Thymus (tissue), 11 donors: ENCODE results near the gene CELF2. TPM values are rescaled to one million over a fixed set of nuclear protein-coding genes. Genes with fewer than 3 reads are reported as not detected.

ENCODE experiments used
- DNase-seq, 9 donors: peaks; one replicate each; pipeline ENCODE4 v3.0.0-alpha.2; 2013; ENCODE audit warnings: low spot score in 9 of 9, low read depth in 6 of 9, missing footprints in 1 of 9
- H3K27ac ChIP-seq, 2 donors: one replicate each; pipeline ENCODE4 v1.5.1; 2013; ENCODE audit warnings: control low read depth in 1 of 2, low read depth in 1 of 2, low read length in 1 of 2, mild to moderate bottlenecking in 1 of 2, moderate library complexity in 1 of 2
- H3K27me3 ChIP-seq, 2 donors: one replicate each; pipeline ENCODE4 v1.5.1; 2013; ENCODE audit warnings: low read length in 1 of 2; ENCODE audit not compliant: control insufficient read depth in 2 of 2, insufficient read depth in 1 of 2
- H3K36me3 ChIP-seq, 2 donors: one replicate each; pipeline ENCODE4 v1.5.1; 2013; ENCODE audit warnings: low read length in 1 of 2, mild to moderate bottlenecking in 1 of 2, moderate library complexity in 1 of 2; ENCODE audit not compliant: control insufficient read depth in 2 of 2, insufficient read depth in 2 of 2
- H3K4me1 ChIP-seq, 2 donors: one replicate each; pipeline ENCODE4 v1.5.1; 2013; ENCODE audit warnings: low read length in 2 of 2; ENCODE audit not compliant: control insufficient read depth in 2 of 2, insufficient read depth in 2 of 2
- H3K4me3 ChIP-seq, 2 donors: one replicate each; pipeline ENCODE4 v1.5.1; 2013; ENCODE audit warnings: low read length in 2 of 2, control low read depth in 1 of 2, mild to moderate bottlenecking in 1 of 2
- H3K9me3 ChIP-seq, 2 donors: one replicate each; pipeline ENCODE4 v1.5.1; 2013; ENCODE audit warnings: low read length in 1 of 2, mild to moderate bottlenecking in 1 of 2; ENCODE audit not compliant: control insufficient read depth in 2 of 2, insufficient read depth in 1 of 2
- WGBS: extraction: QIAGEN DNeasy Blood & Tissue Kit; methylation state at CpG from one replicate; pipeline ENCODE4 v1.1.7; 2013; 5-methylcytosine and 5-hydroxymethylcytosine counted together
- polyA plus RNA-seq: library from polyadenylated mRNA; stranded (reverse); fragments of 200-250 nt; gene quantifications from one replicate; pipeline ENCODE4 v1.2.3, GENCODE V29; 2013
- total RNA-seq: library from RNA; stranded (reverse); fragments of 120-200 nt; gene quantifications from one replicate; pipeline ENCODE4 v1.2.4, GENCODE V29; 2013
- donor health status: healthy.

Gene CELF2
- total and polyA plus RNA-seq, 2 donors: 42.4 to 48.1 TPM

DNA sequence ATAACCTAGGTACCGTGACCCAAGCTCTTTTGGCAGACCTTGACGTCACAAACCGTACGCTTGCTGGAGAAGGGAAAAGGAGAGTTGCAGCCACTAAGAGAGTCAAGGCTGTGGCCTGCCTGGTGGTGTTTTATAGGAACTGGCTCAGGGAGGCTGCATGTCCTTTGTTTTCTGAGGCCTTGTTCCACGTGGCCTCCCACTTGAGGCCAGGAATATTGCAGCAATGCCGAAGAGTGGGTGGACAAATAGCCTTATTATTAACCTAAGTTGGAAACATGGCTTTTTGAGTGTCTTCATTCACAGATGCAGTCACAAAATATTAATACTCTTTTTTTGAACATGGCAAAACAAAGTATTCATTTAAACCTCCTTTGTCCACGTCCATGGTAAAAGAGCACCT is 178.0 kb downstream of the CELF2 start:
- Histone ChIP-seq H3K4me3 (no peak overlapping the region), H3K4me1 (peaks cover 0 to 6% of the 10 kb centered on the region in 2 donors), H3K27me3 (no peaks in the 10 kb centered on the region), H3K9me3 (no peaks in the 10 kb centered on the region), H3K36me3 (peaks cover 65 to 85% of the 10 kb centered on the region in 2 donors), H3K27ac (no peak overlapping the region)
- DNase-seq: no peak
- WGBS: 97% methylated on average over 7 of the region's 7 CpGs

DNA sequence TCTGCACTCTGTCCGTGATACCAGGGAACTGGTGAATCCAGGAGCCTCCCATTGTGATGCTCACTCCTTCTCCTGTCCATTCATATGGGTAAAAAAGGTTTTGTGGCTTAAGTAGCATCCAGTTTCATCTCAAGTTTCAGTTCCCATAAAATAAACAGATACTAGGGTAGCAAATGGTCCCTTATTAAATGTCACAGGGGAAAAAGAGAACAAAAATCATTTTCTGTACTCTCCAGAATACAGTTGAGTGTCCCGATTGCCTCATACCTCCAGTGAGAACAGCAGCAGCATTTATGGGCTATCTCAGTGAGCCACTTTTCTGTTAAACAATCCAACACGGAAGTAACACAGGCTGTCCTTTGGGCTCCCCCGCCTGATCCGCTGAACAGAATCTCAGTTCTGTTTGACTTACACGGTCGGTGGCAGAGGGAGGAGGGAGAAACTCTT is 179.6 kb downstream of the CELF2 start:
- H3K36me3 ChIP-seq: peaks cover 60 to 86% of the 10 kb centered on the region in 2 donors
- H3K4me1 ChIP-seq: peaks cover 0 to 6% of the 10 kb centered on the region in 2 donors
- H3K27me3 ChIP-seq: no peaks in the 10 kb centered on the region
- 92% methylated on average over 7 of the region's 7 CpGs for WGBS
- no peak for DNase-seq
- H3K27ac ChIP-seq: no peak overlapping the region
- no peak overlapping the region for H3K4me3 ChIP-seq
- H3K9me3 ChIP-seq: no peaks in the 10 kb centered on the region

DNA sequence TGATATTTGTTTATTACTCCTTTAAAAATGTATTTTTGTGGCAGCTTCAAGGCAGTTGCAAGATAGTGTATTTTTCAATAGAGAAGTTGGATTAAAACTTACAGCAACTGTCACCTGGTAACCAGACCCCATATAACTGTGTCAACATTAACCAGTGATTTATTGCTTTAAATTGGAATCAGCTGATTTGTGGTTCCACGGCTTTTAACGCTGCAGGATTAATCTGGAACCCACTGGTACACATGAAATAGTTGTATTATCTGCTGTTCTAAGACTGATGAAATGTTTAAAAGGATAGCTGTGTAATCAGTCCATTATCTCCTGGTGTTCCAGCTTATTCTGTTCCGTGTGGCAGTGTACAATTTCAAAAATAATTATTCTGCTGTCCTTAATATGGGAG is 180.2 kb downstream of the CELF2 start:
- H3K27me3 ChIP-seq: no peaks in the 10 kb centered on the region
- no peaks in the 10 kb centered on the region for H3K9me3 ChIP-seq
- H3K4me1 ChIP-seq: peaks cover 0 to 4% of the 10 kb centered on the region in 2 donors
- peaks cover 59 to 84% of the 10 kb centered on the region in 2 donors for H3K36me3 ChIP-seq
- H3K4me3 ChIP-seq: no peak overlapping the region
- WGBS: 79% methylated on average over 3 of the region's 3 CpGs
- DNase-seq: no peak
- H3K27ac ChIP-seq: no peak overlapping the region

DNA sequence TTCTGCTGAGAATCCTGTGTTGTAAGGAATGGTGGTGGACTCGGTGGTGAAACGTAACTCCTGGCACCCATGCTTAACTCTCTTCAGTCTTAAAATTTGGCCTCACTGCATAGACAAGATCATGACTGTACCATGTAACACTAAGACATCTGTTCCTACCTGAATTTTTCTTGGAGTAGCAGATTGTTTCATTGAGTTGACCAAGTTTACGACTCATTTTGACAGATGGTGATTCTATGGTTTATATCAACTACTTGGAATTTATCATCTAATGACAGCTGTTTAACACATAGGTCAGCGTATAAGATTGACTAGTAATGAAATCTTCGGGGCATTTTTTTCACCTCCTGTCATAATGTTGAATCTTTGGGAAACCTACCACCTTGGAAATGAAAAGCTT is 184.2 kb downstream of the CELF2 start:
- peaks cover 64 to 90% of the 10 kb centered on the region in 2 donors for H3K36me3 ChIP-seq
- peaks cover 2 to 4% of the 10 kb centered on the region in 2 donors for H3K4me1 ChIP-seq
- H3K27me3 ChIP-seq: no peaks in the 10 kb centered on the region
- WGBS: 88% methylated on average over 5 of the region's 5 CpGs
- no peaks in the 10 kb centered on the region for H3K9me3 ChIP-seq
- H3K4me3 ChIP-seq: no peak overlapping the region
- no peak overlapping the region for H3K27ac ChIP-seq
- no peak for DNase-seq

DNA sequence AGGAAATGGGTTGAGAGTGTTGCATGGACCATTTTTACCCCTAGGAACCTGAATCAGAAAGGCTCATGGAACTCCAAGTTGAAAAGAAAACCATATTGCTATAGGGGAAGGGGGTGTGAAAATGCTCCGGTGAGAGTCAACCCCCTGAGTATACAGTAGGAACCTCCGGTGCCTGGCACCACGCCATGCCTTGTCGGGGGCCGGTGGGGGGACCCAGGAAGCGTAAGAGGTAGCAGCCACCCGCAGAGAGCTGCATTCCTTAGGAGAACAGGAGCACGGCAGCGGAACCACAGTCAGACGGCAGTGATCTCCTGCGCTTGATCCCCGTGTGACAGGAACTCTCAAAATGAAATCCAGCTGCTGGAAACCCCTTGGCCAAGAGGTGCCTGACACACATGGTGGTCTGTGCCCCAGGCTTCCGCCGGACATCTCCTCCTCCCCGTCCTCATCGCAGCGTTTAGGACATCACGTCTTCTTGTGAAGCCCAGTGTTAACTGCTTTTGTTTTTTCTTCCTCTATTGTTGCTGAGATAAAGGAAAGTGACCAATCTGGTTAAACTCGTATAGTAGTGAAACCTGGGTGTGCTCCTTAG is 186.8 kb downstream of the CELF2 start:
- H3K27ac ChIP-seq: no peak overlapping the region
- no peak for DNase-seq
- 88% methylated on average over 19 of the region's 19 CpGs for WGBS
- H3K27me3 ChIP-seq: no peaks in the 10 kb centered on the region
- peaks cover 21 to 27% of the 10 kb centered on the region in 2 donors for H3K4me1 ChIP-seq
- H3K9me3 ChIP-seq: no peaks in the 10 kb centered on the region
- no peak overlapping the region for H3K4me3 ChIP-seq
- H3K36me3 ChIP-seq: peaks cover 68 to 83% of the 10 kb centered on the region in 2 donors

DNA sequence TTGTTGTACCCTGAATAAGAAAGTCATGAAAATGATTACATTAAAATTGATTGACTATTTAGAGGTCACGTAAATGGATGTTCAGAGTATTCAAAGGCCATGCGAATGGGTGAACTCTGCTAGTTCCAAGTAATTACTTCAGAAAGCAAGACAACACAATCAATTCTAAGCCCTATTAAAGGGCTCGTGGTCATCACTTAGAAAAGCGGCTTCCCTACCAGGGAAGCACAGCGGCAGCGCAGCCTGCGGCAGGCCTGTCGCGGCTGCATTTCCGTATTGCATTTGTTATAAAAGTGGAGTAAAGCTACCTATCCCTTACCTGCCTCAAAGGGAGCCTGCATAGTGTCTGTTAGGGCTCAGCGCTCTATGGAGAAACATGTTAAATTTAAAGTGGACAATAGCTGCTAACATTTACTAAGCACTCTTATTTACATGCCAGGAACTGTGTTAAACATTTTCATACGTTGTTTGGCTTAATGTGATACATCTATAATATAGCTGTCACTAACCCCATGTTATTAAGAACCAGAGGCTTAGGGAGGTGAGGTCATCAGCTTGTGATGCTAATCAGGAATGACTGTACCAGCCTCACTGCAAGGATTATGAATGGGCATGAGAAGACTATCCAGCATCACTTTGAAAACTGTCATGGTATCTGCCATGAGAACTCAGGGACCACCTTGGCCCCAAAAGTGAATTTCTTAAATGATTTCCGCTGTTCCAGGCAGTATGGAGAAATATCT is 187.5 kb downstream of the CELF2 start:
- Histone ChIP-seq H3K27ac (no peak overlapping the region), H3K36me3 (peaks cover 68 to 80% of the 10 kb centered on the region in 2 donors), H3K4me1 (peaks cover 29 to 35% of the 10 kb centered on the region in 2 donors), H3K9me3 (no peaks in the 10 kb centered on the region), H3K27me3 (no peaks in the 10 kb centered on the region), H3K4me3 (no peak overlapping the region)
- WGBS: 97% methylated on average over 13 of the region's 13 CpGs
- no peak for DNase-seq

DNA sequence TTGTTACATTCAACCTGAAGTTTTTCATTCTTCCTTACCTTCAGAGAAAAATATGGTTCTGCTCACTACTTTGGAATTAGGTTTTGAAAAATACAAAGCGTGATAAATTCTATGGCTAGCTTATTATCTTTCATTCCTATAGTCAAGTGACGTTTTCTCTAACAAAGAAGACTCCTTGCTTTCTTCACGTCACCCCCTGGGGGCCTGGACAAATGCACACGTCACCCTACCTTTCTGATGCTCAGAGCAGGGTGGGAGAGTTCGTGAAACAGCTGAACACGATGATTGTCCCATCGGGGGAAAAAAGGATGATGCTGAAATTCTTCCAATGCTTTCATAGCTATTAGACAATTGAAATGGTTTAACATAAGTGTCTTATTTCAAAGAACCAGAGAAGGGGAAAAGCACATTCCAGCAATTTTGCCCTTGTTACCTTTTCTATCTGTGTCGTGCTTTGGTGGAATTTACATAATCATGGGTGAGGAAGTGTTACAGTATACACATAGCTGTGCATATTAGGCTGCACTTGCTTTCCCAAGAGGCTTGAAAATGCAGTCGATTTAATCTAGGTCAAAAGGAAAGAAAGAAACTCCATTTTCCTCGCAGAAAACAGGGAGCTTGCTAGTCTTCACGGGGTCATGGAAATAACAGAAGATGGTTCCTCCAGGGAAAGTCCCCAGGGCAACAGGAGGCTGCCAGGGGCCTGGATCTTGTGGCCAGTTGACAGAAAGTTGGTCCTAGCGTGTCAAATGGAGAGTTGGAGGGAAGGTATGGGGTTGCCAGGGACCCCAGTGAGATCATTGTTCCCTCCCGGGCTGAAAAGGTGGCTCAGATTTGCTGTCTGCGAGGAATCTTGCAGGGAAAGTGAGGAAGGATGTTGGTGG is 189.2 kb downstream of the CELF2 start:
- Histone ChIP-seq H3K4me1 (peaks cover 38 to 47% of the 10 kb centered on the region in 2 donors), H3K36me3 (peaks cover 62 to 77% of the 10 kb centered on the region in 2 donors), H3K27ac (no peak overlapping the region), H3K4me3 (no peak overlapping the region), H3K9me3 (no peaks in the 10 kb centered on the region), H3K27me3 (no peaks in the 10 kb centered on the region)
- no peak for DNase-seq
- 89% methylated on average over 14 of the region's 14 CpGs for WGBS

DNA sequence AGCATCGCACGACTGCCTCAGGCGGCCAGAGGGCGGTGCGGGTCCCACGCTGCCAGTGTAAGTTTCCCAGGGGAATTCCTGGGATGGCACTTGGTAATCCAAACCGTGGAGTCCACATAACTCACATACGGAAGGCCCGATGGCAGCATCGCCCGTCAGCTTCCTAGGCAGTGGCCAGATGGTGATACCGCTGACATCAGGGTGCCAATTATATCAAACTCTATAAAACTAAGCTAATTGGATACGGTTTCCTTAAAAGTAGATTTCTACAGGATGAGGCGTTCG is 189.8 kb downstream of the CELF2 start:
- Histone ChIP-seq H3K27ac (no peak overlapping the region), H3K9me3 (no peaks in the 10 kb centered on the region), H3K27me3 (no peaks in the 10 kb centered on the region), H3K4me1 (peaks cover 44 to 53% of the 10 kb centered on the region in 2 donors), H3K36me3 (peaks cover 63 to 76% of the 10 kb centered on the region in 2 donors), H3K4me3 (no peak overlapping the region)
- DNase-seq: no peak
- 97% methylated on average over 15 of the region's 15 CpGs for WGBS

DNA sequence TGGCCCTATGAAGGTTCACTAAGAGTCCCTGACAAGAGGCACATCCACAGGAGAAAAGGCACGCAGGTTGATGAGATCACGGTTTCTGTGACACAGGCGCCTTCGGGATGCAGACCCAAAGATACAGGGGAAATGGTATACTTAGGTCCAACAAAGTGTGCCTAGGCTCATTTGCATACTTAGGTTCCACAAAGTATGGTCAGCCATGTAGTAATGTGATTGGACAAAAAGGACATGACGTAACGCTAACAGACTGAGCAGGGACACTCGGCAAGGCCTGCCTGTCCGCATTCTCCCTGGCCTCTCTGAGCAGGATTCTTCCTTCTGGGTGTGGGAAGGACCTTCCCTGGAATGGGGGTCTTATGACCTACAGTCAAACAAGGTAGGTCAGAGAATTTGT is 190.6 kb downstream of the CELF2 start:
- Histone ChIP-seq H3K9me3 (no peaks in the 10 kb centered on the region), H3K4me3 (no peak overlapping the region), H3K27ac (no peak overlapping the region), H3K27me3 (no peaks in the 10 kb centered on the region), H3K36me3 (peaks cover 63 to 78% of the 10 kb centered on the region in 2 donors), H3K4me1 (peaks cover 50 to 60% of the 10 kb centered on the region in 2 donors)
- WGBS: 97% methylated on average over 8 of the region's 8 CpGs
- no peak for DNase-seq
